SKM-1 treated with dmso at 0.1 percent for 144 hours (cell line): Measurements from ENCODE around the gene CARD11.

Source experiments
- DNase-seq: peaks from one replicate; lab custom pipeline; 2025; ENCODE audit not compliant: unreplicated experiment; lab: John Stamatoyannopoulos, UW

Gene CARD11

DNA sequence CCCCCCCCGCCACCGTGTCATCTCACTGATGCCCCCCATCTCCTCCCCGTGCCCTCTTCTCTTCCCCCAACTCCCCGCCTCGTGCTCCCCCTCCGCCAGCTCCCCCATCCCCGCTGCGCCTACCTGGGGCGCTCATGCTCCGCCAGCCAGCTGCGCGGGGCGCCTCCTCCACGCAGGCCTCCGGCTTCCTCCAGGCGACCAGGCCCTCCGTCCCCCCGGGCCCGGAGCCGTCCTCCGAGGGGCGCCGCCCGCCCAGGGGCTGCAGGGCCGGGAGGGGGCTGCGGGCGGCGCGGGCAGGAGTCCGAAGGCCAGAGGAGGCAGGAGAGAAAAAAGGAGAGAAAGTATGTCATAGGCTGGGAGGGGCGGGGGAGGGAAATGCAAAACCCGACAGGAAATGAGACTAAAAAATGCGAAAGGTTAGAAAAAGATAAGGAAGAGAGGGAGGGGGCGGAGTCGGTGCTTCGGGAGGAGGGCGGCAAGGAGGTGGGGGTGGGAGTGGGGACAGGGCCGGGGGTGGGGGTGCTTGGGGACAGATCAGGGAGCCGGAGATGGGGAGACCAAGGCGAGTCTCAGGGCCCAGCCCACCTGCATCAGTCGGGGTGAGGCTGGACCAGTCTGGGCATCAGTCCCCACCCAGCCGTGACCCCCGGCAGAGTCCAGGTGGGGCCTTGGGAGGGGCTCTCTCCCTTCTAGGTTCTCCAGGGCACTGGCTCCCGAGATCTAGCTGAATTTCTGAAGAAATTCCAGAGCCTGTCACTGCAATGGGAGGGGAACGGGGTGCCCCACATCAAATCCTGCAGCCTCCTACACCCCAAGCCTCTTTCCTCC is at the start of gene CARD11:
TSS of gene CARD11 (minus strand) at position 324 of the 828 bp plus-strand sequence. CDS start 85,361 bp downstream, outside the sequence.
- no peak for DNase-seq

DNA sequence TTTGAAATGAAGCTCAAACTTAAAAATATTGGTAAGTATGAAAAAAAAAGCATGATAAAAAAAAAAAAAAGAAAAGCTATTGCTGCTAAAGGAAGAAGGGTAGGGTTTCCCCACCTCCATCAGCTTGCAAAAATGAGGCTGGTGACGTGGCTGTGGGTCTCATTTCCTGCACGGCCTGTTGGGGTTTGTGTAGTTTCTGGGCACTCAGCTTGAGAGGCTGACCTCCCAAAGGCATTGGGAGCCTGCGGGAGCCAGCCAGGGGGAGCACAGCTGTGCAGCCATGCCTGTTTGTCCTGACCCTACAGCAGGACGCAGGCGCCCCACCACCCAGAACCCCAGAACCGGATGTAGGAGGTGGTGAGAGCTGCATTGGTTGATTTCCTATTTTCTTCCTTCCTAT is 48.8 kb upstream of the CARD11 start:
- DNase-seq, result no peak

DNA sequence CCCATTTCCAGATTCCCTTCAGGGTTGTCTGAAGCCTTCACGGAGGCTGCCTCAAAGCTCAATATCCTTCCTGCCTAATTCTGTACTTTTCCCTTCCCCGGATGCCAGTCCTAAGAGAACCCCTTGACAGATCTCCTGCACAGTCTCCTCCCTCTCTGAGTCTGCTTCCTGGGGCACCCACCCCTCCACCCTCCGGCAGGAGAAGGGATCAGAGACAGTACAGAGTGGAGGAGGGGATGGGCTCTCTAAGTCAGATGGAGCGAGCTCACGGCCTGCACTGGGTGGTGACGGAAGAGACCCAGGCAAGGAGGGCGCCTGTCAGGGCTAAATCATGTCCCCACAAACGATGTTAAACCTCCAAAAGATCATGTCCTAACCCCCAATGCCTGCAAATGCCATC is 48.0 kb upstream of the CARD11 start:
- DNase-seq, result no peak

- no peak for DNase-seq
These were observed 45.8 kb upstream of the CARD11 start for GRCh38 chr7:3089493-3089892.

DNA sequence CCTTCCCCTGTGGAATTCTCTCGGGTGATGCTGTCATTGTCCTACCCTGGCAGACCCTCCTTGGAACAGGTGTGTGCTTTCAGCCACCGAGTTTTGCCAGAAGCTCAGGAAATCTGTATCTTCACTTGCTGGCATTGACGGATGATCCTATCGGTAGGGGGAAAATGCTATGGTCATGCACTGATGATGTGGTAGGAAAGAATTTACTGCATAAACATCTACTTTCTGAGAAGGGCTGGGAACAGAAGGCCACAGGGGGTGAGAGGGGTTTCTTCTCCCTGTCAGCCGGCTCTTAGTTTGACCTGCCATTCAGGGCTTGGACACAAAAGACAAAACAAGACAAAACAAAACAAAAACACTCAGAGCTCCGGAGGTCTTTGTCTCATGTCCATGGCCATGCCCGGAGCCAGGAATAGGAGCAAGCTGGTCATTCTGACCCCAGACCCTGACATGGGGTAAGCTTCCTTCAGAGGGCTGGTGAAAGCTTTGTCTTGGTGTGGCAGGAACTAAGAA is 43.6 kb upstream of the CARD11 start:
- DNase-seq, result no peak

DNA sequence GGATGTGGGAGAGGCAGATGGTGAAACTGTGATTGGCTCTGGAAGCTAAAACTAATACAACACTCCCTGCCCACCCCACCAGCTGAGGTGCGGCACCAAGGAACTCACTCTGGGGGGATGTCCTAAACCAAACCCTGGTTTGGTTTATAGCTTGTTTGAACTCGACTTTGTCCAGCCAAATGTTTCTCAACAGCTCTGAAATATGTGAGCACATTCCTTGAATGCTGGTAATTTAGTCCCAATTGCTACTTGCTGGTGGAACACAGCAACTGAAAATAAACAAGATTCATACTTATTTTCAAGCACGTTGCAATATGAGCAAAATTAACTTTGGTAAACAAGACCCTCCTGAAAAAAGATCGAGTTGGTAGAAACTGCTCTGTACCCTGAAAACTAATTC is 39.7 kb upstream of the CARD11 start:
- DNase-seq, result no peak

DNA sequence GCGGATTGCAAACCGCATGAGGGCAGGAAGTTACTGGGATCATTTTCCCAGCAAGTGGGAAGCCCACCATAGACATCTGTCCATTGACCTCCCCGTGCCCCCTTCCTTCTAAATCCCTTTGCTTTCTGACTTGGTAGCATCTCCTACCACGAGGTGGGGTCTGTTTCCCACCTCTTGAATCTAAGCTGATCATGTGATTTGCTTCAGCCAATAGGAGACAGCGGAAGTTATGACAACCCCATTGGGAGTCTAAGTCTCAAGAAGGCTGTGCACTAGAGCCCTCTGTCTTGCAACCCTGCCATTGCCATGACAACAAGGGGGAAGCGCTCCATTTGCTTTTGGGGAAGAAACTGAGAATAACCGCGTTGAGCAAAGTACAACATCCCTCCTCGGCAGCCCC is 39.2 kb upstream of the CARD11 start:
- no peak for DNase-seq

GRCh38 chr7:3082386-3082785 is 38.7 kb upstream of the CARD11 start:
- no peak for DNase-seq

- DNase-seq, result no peak
These were observed 36.4 kb upstream of the CARD11 start for GRCh38 chr7:3080106-3080505.

- no peak for DNase-seq
These were observed 34.8 kb upstream of the CARD11 start for GRCh38 chr7:3078514-3078913.

DNA sequence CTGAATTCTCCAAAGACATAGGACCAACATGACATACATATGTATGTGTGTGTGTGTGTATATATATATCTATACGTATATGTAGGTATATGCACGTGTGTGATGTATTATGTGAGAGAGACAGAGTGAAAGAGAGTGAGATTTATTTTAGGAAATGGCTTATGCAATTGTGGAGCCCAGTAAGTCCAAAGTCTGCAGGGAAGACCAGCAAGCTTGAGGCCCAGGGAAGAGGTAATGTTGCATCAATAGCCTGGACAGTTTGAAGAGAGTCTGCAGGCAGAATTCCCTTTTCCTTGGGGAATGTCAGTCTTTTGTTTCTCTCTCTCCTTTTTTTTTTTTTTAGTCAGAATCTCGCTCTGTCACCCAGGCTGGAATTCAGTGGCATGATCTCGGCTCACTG is 33.0 kb upstream of the CARD11 start:
- DNase-seq, result no peak

DNA sequence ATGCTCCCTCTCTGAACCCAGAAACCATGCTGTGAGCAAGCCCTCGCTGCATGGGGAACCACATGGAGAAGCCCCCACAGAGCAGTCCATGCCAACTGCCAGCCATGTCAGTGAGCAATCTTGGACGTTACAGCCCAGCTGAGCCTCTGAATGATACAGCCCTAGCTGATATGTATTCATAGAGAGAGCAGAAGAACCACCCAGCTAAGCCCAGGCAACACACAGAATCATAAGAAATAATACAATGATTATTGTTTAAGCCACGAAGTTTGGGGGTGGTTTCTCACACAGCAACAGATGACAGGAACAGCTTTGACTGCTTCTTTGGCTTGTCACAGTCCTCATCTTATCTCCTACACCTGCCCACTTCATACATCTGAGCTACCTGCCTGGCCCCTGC is 32.5 kb upstream of the CARD11 start:
- DNase-seq, result no peak

- no peak for DNase-seq
These were observed 31.8 kb upstream of the CARD11 start for GRCh38 chr7:3075441-3075840.

GRCh38 chr7:3074459-3074821 is 30.8 kb upstream of the CARD11 start:
- no peak for DNase-seq

DNA sequence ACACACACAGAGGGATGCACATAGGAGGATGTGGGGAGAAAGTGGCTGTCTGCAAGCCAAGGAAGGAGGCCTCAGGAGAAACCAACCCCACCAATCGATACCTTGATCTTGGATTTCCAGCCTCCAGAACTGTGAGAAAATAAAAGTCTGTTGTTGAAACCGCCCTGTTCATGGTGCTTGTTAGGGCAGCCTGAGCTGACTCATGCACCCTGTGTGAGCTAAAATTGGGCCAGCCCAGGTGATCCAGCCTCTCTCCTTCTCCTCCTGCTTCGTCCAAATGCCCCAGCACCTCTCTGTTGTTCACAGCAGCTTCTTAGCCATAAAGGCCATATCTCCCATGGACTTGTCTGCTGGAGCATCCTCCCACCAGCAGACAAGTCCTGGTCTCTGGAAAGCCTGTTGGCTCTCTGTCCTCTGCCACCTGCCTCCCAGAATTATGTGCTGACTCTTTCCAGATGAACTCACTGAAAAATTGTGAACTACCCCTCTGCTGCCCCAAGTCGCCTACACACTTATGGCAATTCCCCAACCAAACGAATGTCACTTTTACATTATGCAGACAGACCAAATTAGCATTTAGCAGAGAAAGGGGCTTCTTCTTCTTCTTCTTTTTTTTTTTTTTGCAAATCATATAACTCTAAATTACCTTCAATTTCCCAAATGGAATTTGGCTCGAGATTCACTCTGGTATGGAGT is 30.2 kb upstream of the CARD11 start:
- DNase-seq, result no peak

- DNase-seq, result no peak
These were observed 27.2 kb upstream of the CARD11 start for GRCh38 chr7:3070908-3071307.

GRCh38 chr7:3069771-3070449 is 26.2 kb upstream of the CARD11 start:
- DNase-seq, result no peak

- DNase-seq, result peak; percentile 4
These were observed 24.9 kb upstream of the CARD11 start for GRCh38 chr7:3068530-3068929.

DNA sequence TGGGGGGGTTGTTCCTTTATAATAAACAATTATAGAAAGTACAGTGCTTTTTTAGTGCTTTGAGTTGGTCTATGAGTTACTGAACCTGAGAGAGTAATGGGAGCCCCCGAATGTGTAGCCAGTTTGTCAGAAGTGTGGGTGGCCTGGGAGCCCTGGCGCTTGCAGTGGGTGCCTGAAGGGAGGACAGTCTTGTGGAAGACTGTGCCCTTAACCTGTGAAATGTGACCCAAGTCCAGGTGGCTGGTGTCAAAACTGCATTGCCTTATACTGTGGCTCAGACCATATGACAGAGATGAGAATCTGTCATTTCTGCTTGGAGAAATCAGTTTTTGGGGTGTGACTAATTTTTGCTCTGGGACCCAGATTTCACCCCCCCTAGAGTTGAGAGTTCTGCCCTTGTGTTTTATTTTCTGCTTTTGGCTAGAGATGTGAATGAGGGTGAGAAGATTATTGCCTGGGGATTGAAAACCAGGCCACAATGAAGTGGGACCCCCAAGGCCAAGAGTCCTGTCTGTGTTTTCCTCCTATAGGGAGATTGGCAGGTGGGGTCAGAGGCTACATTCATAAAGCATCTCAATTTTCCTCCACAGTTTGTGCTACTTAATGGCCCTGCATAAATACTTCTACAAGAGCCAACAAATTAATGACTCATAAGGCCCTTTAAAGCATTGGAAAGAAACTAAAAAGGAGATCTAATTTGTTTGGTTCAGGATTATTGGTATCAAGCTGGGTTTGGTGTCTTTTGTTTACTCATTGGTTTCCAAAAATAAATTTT is 24.1 kb upstream of the CARD11 start:
- DNase-seq, result no peak

- no peak for DNase-seq
These were observed 23.5 kb upstream of the CARD11 start for GRCh38 chr7:3067193-3067592.

DNA sequence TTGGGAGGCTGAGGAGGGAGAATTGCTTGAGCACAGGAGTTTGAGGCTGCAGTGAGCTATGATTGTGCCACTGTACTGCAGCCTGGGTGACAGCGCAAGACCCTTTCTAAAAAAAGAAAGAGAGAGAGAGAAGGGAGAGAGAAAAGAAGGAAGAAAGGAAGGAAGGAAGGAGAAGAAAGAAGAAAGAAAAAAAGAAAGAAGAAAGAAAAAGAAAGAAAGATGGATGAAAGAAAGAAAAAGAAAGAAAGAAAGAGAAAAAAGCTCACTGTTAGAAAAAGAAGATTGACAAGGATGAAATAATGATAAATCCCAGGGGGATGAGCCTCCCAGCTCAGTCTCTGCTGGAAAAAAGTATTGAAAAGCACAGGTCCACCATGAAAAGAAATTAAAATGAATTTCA is 22.8 kb upstream of the CARD11 start:
- DNase-seq, result no peak
